Liver (tissue), 9 donors: Measurements from ENCODE around the gene NT5C2. TPM values are rescaled to one million over a fixed set of nuclear protein-coding genes. Genes with fewer than 3 reads are reported as not detected.
"Not testable (repeated sequence)": the region's sequence is repeated elsewhere in the genome, so short reads cannot be mapped to it uniquely, and the experiment has no call there.

Experiments
- DNase-seq: peaks from one replicate; pipeline ENCODE4 v3.0.0-alpha.2; 2017; ENCODE audit warnings: low spot score
- H3K27ac ChIP-seq, 2 donors: one replicate each; pipeline ENCODE4 v1.7.0; 2013; ENCODE audit warnings: inconsistent platforms in 2 of 2, low read length in 2 of 2, control low read depth in 1 of 2, low read depth in 1 of 2, mild to moderate bottlenecking in 1 of 2
- H3K27me3 ChIP-seq, 4 donors: one replicate each; pipeline versions ENCODE4 v1.6.1 to v1.7.0; 2013; ENCODE audit warnings: low read length in 3 of 4, inconsistent platforms in 1 of 4, mild to moderate bottlenecking in 1 of 4, moderate library complexity in 1 of 4; ENCODE audit not compliant: control insufficient read depth in 4 of 4, insufficient read depth in 4 of 4
- H3K36me3 ChIP-seq, 4 donors: one replicate each; pipeline versions ENCODE4 v1.6.1 to v1.7.0; 2013; ENCODE audit warnings: low read length in 3 of 4, mild to moderate bottlenecking in 3 of 4, low read depth in 1 of 4, moderate library complexity in 1 of 4; ENCODE audit not compliant: control insufficient read depth in 4 of 4, insufficient read depth in 3 of 4
- H3K4me1 ChIP-seq, 4 donors: one replicate each; pipeline versions ENCODE4 v1.6.1 to v1.7.0; 2013; ENCODE audit warnings: low read length in 3 of 4, mild to moderate bottlenecking in 3 of 4, moderate library complexity in 1 of 4; ENCODE audit not compliant: control insufficient read depth in 4 of 4, insufficient read depth in 4 of 4
- H3K4me3 ChIP-seq, 3 donors: one replicate each; pipeline versions ENCODE4 v1.6.1 to v1.7.0; 2013; ENCODE audit warnings: low read length in 3 of 3, control low read depth in 1 of 3, low read depth in 1 of 3, mild to moderate bottlenecking in 1 of 3
- H3K9ac ChIP-seq, 2 donors: one replicate each; pipeline ENCODE4 v1.7.0; 2013; ENCODE audit warnings: low read length in 2 of 2, mild to moderate bottlenecking in 2 of 2, moderate library complexity in 2 of 2, control low read depth in 1 of 2, low read depth in 1 of 2
- H3K9me3 ChIP-seq, 4 donors: one replicate each; pipeline versions ENCODE4 v1.6.1 to v1.7.0; 2013; ENCODE audit warnings: low read length in 3 of 4; ENCODE audit not compliant: control insufficient read depth in 4 of 4
- FOXA2 ChIP-seq: IDR thresholded peaks from 2 replicates; pipeline ENCODE4 v1.6.1; 2016; ENCODE audit warnings: antibody characterized with exemption
- GABPA ChIP-seq, 2 donors: IDR thresholded peaks in 1 of 2; conservative IDR thresholded peaks in 1 of 2; 2 replicates each; pipeline ENCODE4 v1.6.1; 2016; ENCODE audit warnings: antibody characterized with exemption in 2 of 2, mild to moderate bottlenecking in 1 of 2, moderate library complexity in 1 of 2
- HNF4A ChIP-seq, 2 donors: conservative IDR thresholded peaks; 2 replicates each; pipeline ENCODE4 v1.6.1; 2016; ENCODE audit warnings: antibody characterized with exemption in 2 of 2, mild to moderate bottlenecking in 2 of 2
- HNF4G ChIP-seq: IDR thresholded peaks from 2 replicates; pipeline ENCODE4 v1.6.1; 2016; ENCODE audit warnings: antibody characterized with exemption
- NR2F2 ChIP-seq: IDR thresholded peaks from 2 replicates; pipeline ENCODE4 v1.6.1; 2016; ENCODE audit warnings: antibody characterized with exemption
- RXRA ChIP-seq, 2 donors: IDR thresholded peaks; 2 replicates each; pipeline ENCODE4 v1.6.1; 2017 to 2018; ENCODE audit warnings: antibody characterized with exemption in 2 of 2, mild to moderate bottlenecking in 1 of 2
- SP1 ChIP-seq: IDR thresholded peaks from 2 replicates; pipeline ENCODE4 v1.6.1; 2018; ENCODE audit warnings: antibody characterized with exemption, mild to moderate bottlenecking
- TAF1 ChIP-seq: conservative IDR thresholded peaks from 2 replicates; pipeline ENCODE4 v1.6.1; 2016; ENCODE audit warnings: antibody characterized with exemption, mild to moderate bottlenecking
- WGBS: extraction: QIAGEN DNeasy Blood & Tissue Kit; methylation state at CpG from one replicate; pipeline ENCODE4 v1.1.7; 2013; 5-methylcytosine and 5-hydroxymethylcytosine counted together
- polyA plus RNA-seq, 2 donors: library from polyadenylated mRNA; stranded (reverse) in 1 of 2; unstranded in 1 of 2; fragments of 200-250 nt in 1 of 2; fragments of >200 nt in 1 of 2; fragmentation: Nextera tagmentation in 1 of 2; extraction: Ambion mirVana in 1 of 2; gene quantifications; one replicate each; pipeline versions ENCODE4 v1.2.1 to v1.2.3, GENCODE V29; 2013 to 2015
- total RNA-seq, 2 donors: library from RNA; depleted of rRNA; stranded (reverse); fragments of >200 nt; gene quantifications; one replicate each; pipeline ENCODE4 v1.2.3, GENCODE V29; 2014
- TF ChIP-seq, protein P1 (sequence below): fragments of 150-350 bp; IDR thresholded peaks from 2 replicates; pipeline ENCODE4 v1.5.1; 2017; ENCODE audit warnings: improper control_type of control experiment, low read depth, low read length; ENCODE audit not compliant: missing input control
- TF ChIP-seq, protein P2 (sequence below): IDR thresholded peaks from 2 replicates; pipeline ENCODE4 v1.6.1; 2016; ENCODE audit warnings: antibody characterized with exemption
- donor health status: healthy.
- donor health status: healthy.
- donor health status: healthy.
- donor health status: healthy.
- donor health status: healthy.

The NT5C2 gene
- total and polyA plus RNA-seq, 4 donors = 14.4 to 65.3 (median 33.0) TPM

DNA sequence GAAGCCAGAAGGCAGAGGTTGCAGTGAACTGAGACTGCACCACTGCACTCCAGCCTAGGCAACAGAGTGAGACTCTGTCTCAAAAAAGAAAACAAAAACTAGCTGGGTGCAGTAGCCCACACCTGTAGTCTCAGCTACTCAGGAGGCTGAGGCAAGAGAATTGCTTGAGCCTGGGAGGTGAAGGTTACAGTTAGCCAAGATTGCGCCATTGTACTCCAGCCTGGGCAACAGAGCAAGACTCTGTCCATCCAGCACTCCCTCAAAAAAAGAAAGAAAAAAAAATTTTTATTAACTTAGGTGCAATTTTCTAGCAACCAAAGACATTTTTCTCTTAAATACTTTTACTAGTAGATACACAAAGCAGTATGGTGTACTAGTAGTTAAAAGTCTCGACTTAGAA, 18.7 kb downstream of the NT5C2 start:
- not testable (repeated sequence) for H3K4me3 ChIP-seq, H3K9ac ChIP-seq, H3K9me3 ChIP-seq, H3K27ac ChIP-seq, H3K27me3 ChIP-seq, DNase-seq, H3K4me1 ChIP-seq
- H3K36me3 ChIP-seq = peaks cover 12 to 34% (median 29%) of the 10 kb centered on the region in 4 donors
- WGBS = over 99% methylated on average over 2 of the region's 2 CpGs

DNA sequence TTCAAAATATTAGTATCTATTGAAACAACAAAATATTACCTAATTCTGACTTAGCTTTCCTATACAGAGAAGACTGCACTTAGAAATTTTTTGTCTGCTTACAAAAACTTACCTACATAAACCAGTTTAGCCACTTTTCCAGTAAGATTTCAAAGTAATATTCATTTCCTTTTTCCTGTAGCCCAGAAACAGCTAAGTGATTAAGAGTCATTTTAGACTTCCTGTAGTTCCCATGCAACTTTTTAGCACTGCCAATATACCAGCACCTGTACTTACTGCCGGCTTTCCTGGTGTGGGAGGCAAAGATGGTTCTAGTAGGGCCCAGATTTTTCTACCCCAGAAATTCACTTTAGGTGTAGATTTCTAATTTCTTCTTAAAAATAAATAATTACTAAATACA, 21.8 kb downstream of the NT5C2 start:
- Histone ChIP-seq H3K9me3 (no peaks in the 10 kb centered on the region), H3K4me1 (no peaks in the 10 kb centered on the region), H3K4me3 (no peak overlapping the region), H3K27me3 (no peaks in the 10 kb centered on the region), H3K9ac (no peak overlapping the region), H3K36me3 (peaks cover 8 to 36% (median 28%) of the 10 kb centered on the region in 4 donors), H3K27ac (no peak overlapping the region)
- TF ChIP-seq, protein P1, sequence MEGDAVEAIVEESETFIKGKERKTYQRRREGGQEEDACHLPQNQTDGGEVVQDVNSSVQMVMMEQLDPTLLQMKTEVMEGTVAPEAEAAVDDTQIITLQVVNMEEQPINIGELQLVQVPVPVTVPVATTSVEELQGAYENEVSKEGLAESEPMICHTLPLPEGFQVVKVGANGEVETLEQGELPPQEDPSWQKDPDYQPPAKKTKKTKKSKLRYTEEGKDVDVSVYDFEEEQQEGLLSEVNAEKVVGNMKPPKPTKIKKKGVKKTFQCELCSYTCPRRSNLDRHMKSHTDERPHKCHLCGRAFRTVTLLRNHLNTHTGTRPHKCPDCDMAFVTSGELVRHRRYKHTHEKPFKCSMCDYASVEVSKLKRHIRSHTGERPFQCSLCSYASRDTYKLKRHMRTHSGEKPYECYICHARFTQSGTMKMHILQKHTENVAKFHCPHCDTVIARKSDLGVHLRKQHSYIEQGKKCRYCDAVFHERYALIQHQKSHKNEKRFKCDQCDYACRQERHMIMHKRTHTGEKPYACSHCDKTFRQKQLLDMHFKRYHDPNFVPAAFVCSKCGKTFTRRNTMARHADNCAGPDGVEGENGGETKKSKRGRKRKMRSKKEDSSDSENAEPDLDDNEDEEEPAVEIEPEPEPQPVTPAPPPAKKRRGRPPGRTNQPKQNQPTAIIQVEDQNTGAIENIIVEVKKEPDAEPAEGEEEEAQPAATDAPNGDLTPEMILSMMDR = no peak
- TF ChIP-seq GABPA (IDR thresholded peaks at IDR 0.05 in 1 of 2, conservative IDR thresholded peaks at IDR 0.05 in 1 of 2) (no peak), RXRA (IDR thresholded peaks at IDR 0.05) (no peak), NR2F2 (no peak), HNF4G (no peak), HNF4A (conservative IDR thresholded peaks at IDR 0.05) (no peak), FOXA2 (no peak), TAF1 (no peak)
- no peak for DNase-seq
- 64% methylated on average over 1 of the region's 1 CpG for WGBS

DNA sequence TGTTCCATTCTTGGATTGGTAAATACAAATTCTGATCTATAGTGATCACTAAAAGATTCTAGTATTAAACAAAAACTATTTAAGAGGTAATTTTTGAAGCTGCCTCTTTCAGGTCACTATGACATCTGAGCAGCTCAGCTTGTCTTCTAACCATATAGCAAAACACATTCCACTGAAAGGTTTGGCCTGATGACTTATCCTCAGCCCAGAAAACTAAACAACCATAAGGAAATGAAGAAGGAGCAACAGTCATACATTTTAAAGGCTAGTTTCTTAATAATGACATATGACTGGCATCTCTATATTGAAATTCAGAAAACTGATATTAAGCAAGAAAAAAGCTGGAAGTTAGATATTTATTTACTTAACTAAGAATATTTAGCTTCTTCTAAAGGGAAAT, 24.6 kb downstream of the NT5C2 start:
- Histone ChIP-seq H3K4me3 (no peak overlapping the region), H3K9me3 (no peaks in the 10 kb centered on the region), H3K4me1 (peaks cover 0 to 2% (median 0%) of the 10 kb centered on the region in 4 donors), H3K27ac (no peak overlapping the region), H3K36me3 (peaks cover 2 to 27% (median 22%) of the 10 kb centered on the region in 4 donors), H3K27me3 (no peaks in the 10 kb centered on the region), H3K9ac (no peak overlapping the region)
- no peak for DNase-seq
- TF ChIP-seq, protein P2, sequence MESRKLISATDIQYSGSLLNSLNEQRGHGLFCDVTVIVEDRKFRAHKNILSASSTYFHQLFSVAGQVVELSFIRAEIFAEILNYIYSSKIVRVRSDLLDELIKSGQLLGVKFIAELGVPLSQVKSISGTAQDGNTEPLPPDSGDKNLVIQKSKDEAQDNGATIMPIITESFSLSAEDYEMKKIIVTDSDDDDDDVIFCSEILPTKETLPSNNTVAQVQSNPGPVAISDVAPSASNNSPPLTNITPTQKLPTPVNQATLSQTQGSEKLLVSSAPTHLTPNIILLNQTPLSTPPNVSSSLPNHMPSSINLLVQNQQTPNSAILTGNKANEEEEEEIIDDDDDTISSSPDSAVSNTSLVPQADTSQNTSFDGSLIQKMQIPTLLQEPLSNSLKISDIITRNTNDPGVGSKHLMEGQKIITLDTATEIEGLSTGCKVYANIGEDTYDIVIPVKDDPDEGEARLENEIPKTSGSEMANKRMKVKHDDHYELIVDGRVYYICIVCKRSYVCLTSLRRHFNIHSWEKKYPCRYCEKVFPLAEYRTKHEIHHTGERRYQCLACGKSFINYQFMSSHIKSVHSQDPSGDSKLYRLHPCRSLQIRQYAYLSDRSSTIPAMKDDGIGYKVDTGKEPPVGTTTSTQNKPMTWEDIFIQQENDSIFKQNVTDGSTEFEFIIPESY = no peak
- no peak for TF ChIP-seq SP1
- TF ChIP-seq NR2F2 = no peak
- no peak for TF ChIP-seq HNF4A (conservative IDR thresholded peaks at IDR 0.05)

DNA sequence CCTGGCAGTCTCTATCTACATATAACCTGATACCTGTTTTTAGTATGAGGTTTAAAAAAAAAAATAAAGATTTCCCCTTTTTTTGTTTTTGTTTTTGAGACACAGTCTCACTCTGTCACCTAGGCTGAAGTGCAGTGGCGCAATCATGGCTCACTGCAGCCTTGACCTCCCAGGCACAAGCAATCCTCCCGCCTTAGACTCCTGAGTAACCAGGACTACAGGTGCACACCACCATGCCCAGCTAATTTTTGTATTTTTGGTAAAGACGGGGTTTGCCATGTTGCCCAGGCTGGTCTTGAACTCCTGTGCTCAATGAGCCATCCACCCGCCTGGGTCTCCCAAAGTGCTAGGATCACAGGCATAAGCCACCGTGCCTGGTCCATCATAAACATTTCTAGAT, 25.5 kb downstream of the NT5C2 start:
- not testable (repeated sequence) for H3K4me3 ChIP-seq, H3K27me3 ChIP-seq, H3K9me3 ChIP-seq, DNase-seq, H3K27ac ChIP-seq, H3K9ac ChIP-seq, H3K4me1 ChIP-seq
- 98% methylated on average over 5 of the region's 5 CpGs for WGBS
- H3K36me3 ChIP-seq = peaks cover 2 to 22% (median 15%) of the 10 kb centered on the region in 4 donors
